Stimulated activated CD8-positive, alpha-beta memory T cell treated with anti-CD3 and anti-CD28 coated beads, Interleukin-4, amount 100 ng/mL, for 48 hours (primary cell): ENCODE measurements around the gene GCNT1.
"Not testable (repeated sequence)": the region's sequence is repeated elsewhere in the genome, so short reads cannot be mapped to it uniquely, and the experiment has no call there.

Source experiments
- DNase-seq: peaks from one replicate; pipeline ENCODE4 v3.0.0-alpha.2; 2020

GCNT1 gene

DNA sequence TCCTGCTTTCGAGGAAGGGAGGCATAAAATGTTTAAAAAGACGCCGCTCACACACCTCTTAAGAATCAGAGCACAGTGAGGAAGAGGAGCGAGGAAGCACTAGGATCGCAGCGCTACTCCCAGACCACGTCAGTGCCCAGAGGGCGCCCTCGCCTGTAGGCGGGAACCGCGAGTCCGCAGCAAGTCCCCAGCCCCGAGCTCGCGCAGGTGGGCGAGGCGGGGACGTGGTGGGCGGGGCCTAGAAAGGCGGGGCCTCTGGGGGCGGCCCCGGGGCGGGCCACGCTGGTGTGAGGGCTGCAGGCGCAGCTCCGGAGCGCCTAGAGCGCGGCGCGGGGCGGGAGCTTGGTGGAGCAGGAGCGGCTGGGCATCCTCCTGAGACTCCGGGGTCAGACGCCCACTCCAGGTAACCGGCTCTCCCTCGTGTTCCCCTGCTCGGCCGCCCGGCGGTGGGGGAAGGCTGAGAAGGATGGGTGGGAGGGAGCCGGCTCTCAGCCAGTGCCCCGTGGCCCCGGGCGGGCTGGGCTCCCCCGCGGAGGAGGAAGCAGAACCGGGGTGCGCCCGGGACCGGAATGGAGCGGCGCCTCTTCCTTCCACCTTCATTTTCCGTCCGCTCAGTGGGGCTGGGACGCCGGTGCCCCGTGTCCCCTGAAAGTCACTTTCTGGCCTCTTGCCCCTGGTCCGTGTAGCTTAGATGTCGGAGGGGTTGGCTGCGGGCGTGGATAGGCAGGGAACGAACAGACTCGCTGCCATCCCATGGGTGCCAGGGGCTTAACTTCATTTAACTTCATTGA is at the start of gene GCNT1:
Gene GCNT1 (plus strand): TSS at position 280 of the 791 bp plus-strand sequence. CDS start 43,200 bp downstream, outside the sequence.
- DNase-seq: peak; percentile 96

DNA sequence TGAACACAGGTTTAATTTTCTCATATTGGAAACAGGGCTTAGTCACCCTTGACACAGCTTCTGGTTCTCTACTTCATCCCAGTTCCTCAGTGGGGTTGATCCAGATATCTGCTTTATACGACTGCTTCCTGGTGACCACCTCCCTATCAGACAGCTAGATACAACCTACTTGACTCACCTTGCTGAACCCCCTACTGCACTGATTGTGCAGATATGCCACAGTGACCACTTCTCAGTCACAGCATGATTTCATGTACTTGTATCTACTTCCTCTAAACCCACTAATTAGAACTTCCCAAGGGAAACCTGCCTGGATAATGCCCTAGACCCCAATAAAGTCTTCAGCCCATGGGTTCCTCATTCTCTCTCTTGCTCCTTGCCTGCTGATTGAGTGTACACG is 46.3 kb upstream of the GCNT1 start:
- no peak for DNase-seq

DNA sequence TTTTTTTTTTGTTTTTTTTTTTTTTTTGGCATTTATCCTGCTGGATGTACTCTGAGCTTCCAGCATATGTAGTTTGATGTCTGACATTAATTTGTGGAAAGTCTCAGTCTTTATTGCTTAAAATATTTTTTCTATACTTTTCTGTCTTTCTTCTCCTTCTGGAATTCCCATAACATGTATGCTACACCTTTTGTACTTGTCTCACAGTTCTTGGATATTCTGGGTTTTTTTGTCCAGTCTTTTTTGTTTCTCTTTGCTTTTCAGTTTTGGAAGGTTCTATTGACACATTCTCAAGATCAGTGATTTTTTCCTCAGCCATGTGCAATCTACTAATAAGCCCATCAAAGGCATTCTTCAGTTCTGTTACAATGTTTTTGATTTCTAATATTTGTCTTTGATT is 45.3 kb upstream of the GCNT1 start:
- no peak for DNase-seq

DNA sequence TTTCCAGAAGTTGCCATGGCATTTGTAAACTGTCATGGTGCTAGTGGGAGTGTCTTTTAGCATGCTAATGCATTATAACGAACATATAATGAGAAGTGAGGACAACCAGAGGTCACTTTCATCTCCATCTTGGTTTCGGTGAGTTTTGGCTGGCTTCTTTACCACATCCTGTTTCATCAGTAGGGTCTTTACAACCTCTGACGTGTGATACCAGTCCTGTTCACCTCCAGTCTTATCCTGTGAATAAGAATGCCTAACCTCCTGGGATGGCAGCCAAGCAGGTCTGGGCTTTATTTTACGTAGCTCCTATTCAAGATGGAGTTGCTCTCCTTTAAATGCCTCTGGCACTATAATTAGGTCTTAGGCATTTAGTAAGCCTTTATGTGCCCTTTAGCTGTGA is 44.3 kb upstream of the GCNT1 start:
- no peak for DNase-seq

DNA sequence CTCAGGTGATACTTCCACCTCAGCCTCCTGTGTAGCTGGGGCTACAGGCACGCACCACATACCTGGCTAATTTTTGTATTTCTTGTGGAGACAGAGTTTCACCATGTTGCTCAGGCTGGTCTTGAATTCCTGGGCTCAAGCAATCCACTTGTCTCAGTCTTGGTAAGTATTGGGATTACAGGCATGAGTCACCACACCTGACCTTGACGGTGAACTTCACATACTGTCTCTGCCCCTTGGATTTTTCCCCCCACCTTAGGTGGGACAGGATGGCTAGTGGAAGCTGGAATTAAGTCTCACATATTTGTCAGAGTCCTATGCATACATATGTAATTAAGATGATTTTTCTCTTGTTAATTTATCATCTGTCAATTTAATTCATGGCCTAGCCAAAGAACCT is 43.8 kb upstream of the GCNT1 start:
- no peak for DNase-seq

DNA sequence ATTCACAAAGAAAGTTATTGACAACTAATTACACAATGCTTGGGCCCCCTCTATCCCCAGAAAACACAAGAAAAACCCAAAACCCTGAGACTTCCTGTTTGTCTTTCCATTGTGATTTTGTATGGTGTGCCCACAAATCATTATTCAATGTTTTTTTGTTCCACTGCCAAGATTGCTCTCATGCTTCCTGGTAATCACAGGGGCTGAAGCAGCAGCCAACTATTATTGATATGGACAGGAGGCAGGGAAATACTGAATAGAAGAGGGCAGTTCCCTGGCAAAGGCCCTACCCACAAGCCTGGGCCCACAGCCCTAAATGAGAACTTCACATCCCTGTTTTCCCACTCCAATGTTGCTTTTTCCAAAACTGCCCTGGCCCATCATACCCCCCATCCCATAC is 43.3 kb upstream of the GCNT1 start:
- DNase-seq: no peak

DNA sequence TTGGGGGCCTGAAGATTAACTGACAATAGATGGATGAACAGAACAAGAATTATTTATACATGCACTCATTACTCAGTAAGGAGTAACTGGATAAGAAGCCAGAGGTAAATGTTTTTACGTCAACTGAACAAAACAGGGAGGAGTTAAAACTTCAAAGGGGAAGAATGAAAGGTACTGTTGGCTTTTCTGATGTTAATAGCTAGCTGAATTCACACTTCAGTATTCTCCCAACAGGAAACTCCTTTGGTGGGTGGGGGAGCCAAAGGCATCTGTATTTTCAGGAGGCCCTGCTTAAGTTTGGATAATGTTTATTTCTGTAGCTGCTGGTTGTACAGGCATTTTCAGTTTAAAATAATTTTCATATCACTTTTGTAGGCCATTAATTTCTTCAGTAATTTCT is 41.6 kb upstream of the GCNT1 start:
- no peak for DNase-seq

DNA sequence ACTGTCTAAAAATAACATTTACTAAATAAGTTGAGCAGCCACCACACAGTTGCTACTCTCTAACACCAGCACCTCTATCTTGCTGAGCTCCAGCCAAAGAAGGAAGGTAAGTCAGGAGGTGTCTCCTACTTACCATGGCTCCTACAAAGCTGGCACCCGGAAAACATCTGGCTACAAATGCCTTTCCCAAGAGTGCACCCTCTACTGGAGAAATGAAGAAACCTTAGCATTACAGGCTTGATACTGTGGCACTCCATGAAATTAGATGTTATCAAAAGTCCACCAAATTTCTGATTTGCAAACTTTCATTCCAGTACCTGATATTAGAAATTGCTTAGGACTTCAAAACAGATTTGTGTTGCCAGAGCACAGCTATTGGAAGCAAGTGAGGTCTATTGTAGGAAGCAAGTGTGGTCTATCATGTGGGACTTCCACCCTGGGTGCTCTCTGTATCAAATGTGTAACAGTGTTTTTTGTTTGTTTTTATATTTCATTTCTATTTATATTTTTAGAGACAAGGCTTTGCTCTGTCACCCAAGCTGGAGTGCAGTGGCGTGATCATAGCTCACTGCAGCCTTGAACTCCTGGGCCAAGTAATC is 39.1 kb upstream of the GCNT1 start:
- DNase-seq: no peak

DNA sequence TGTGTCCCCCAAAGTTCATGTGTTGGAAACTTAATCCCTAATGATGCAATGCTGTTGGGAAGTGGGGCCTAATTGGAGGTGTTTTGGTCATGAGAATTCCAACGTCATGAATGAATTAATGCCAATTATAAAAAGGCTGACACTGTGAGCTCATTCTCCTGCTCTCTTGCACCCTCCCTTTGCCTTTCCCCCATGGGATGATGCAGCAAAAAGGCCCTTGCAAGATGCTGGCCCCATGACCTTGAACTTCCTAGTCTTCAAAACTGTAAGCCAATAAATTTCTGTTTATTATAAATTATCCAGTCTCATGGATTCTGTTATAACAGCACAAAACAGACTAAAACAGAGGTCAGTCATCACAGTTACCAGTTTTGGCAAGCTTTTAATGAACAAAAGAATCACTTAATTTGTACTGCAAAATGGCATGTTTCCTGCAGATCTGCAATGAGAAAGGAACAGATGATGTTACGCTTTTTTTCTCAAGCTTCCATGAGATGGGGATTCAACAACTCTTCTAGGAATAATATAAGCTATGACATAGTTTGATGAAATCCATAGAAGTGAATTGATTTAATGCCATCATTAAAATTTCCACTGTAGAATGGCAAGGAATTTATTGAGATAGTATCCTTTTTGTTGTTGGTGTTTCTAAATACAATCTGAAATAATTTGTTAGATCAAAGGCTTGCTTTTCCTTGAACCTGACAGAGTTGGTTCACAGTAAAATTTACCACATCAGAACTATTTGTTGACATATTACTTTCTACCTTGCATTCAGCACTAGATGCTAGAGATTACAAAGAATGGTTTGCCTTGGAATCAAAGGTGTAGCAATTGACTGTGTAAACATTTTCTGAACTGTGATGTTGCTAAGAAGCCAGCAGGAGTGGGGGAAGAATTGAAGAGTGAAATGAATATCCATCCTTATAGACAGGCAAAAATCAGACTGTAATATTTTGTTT is 35.5 kb upstream of the GCNT1 start:
- no peak for DNase-seq

DNA sequence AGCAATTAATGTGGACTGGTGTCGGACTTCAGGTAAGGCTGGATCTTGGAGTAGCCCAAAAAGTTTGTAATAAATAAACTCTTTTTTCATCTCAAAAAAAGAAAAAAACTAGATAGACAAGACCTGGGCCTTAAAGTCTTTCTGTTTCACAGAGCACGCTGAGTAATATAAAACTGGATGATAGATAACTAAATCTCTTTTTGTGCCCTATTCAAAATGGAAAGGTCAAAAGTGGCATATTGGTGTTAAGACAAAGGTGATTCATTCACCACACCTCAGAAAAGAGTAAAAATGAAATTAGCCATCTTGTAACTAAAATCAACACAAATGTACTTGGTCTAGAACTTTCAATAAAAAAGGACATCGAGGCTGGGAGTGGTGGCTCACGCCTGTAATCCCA is 34.5 kb upstream of the GCNT1 start:
- no peak for DNase-seq

DNA sequence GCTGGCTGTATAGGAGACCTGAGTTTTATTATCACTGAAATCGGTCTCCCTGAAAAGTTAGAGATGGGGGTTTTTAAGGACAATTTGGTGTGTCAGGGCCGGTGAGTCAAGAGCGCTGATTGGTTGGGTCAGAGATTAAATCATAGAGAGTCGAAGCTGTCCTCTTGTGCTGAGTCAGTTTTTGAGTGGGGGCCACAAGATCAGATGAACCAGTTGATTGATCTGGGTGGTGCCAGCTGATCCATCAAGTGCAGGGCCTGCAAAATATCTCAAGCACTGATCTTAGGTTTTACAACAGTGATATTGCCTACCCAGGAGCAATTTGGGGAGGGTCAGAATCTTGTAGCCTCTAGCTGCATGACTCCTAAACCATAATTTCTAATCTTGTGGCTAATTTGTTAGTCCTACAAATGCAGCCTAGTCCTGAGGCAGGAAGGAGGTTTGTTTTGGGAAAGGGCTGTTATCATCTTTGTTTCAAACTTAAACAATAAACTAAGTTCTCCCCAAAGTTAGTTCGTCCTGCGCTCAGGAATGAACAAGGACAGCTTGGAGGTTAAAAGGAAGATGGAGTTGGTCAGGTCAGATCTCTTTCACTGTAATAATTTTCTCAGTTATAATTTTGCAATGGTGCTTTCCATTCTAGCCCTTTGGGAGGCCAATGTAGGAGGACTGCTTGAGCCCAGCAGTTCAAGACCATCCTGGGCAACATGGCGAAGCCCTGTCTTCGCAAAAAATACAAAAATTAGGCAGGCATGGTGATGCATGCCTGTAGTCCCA is 33.1 kb upstream of the GCNT1 start:
- no peak for DNase-seq

DNA sequence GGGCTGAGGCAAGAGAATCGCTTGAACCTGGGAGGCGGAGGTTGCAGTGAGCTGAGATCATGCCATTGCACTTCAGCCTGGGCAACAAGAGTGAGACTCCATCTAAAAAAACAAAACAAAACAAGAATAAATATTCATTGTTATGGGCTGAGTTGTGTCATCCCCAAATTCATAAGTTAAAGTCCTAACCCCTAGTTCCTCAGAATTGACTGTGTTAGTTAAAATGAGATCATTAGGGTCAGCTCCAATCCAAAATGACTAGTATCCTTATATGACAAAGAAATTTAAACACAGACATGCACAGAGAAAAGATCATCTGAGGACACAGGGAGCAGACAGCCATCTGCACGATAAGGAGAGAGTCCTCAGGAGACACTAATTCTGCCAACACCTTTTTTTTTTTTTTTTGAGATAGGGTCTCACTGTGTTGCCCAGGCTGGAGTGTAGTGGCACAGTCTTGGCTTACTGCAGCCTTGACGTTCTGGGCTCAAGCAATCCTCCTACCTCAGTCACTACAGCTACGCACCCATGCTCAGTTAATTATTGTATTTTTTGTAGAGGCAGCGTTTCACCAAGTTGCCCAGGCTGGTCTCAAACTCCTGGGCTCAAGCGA is 32.1 kb upstream of the GCNT1 start:
- no peak for DNase-seq

DNA sequence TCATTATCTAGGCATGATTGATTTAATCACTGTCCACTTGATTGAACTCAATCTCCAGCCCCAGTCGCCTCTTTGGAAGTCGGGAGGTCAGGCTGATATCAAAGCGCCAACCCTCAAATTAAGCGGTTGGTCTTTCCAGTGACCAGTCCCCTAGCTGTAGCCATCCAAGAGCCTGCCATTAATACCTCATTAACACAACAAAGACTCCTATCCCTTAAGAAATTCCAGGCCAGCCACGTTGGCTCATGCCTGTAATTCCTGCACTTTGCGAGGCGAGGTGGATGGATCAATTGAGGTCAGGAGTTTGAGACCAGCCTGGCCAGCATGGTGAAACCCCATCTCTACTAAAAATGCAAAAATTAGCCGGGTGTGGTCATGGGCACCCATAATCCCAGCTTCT is 27.4 kb upstream of the GCNT1 start:
- DNase-seq: no peak

DNA sequence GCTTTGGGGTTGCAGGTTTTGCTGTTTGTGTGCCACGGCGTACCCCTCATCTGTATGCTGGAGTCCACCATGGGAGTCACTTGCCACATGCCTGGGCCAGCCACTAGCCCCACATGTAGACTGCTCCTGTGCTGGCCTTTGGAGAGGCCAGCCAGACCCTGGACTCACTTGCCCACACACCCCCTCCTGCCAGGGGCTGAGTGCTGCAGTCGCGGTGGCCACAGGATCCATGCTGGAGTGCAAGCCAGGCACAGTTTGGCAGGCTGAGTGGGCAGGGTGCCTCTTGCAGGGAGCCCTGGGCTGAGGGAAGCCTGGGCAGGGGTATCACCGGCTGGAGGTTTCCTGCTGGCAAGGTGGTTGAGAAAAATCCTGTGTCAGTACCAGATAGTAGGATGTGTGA is 25.6 kb upstream of the GCNT1 start:
- no peak for DNase-seq

DNA sequence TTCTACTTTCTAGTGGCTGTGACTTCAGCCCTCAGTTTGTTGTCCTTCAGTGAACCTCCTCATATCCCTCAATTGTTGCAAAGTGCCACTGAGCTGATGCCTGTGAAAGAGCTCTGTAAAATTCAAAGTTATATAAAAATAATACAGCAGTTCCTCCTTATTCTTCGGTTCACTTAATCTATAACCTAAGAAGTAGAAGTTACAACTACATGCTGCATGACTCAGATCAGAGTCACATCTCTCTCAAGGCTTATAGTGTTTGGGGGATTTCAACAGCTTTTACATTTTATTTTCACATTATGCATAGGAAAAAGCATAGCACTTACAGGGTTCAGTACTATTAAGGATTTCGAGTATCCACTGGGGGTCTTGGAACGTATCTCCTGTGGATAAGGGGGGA is 25.1 kb upstream of the GCNT1 start:
- no peak for DNase-seq

DNA sequence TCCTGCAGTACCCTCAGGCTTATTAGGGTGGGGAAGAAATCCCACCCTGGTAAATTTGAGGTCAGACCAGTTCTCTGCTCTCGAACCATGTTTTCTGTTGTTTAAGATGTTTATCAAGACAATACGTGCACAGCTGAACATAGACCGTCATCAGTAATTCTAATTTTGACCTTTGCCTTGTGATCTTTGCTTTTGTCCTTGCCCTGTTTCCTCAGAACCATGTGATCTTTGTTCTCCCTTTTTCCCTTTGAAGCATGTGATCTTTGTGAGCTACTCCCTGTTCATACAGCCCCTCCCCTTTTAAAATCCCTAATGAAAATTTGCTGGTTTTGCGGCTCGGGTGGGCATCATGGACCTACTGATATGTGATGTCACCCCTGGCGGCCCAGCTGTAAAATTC is 24.1 kb upstream of the GCNT1 start:
- not testable (repeated sequence) for DNase-seq

DNA sequence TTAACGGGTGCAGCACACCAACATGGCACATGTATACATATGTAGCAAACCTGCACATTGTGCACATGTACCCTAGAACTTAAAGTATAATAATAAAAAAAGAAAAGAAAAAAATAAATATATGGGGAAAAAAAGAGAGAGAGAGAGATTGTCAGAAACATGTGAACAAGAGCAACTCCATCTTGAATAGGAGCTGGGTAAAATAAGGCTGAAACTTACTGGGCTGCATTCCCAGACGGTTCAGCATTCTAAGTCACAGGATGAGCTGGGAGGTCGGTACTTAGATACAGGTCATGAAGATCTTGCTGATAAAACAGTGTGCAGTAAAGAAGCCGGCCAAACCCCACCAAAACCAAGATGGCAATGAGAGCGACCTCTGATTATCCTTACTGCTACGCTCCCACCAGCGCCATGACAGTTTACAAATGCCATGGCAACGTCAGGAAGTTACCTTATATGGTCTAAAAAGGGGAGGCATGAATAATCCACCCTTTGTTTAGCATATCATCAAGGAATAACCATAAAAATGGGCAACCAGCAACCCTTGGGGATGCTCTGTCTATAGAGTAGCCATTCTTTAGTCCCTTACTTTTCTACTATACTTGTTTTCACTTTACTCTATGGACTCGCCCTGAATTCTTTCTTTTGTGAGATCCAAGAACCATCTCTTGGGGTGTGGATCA is 21.8 kb upstream of the GCNT1 start:
- DNase-seq: not testable (repeated sequence)

DNA sequence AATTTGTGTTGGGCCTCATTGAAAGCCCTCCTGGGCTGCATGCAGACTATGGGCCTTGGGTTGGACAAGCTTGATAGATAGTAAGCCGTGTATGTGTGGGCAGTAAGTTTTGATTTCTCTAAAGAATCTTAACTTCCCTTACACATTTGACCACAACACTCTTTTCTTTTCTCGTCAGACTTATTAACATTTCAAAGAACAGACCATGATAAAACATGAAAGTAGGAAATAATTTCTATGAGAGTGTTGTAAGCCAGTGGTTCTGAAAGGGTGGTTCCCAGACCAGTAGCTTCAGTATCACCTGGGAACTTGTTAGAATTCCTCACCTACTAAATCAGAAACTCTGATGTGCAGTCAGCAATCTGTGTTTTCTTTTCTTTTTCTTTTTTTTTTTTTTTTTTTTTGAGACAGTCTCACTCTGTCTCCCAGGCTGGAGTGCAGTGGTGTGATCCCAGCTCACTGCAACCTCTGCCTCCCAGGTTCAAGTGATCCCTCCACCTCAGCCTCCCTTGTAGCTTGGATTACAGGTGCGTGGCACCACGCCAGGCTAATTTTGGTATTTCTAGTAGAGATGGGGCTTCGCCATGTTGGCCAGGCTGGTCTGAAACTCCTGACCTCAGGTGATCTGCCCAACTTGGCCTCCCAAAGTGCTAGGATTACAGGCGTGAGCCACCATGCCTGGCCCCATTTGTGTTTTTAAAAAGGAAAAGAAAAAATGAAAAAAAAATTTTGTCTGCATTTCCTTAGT is 20.0 kb upstream of the GCNT1 start:
- DNase-seq: peak; percentile 43

DNA sequence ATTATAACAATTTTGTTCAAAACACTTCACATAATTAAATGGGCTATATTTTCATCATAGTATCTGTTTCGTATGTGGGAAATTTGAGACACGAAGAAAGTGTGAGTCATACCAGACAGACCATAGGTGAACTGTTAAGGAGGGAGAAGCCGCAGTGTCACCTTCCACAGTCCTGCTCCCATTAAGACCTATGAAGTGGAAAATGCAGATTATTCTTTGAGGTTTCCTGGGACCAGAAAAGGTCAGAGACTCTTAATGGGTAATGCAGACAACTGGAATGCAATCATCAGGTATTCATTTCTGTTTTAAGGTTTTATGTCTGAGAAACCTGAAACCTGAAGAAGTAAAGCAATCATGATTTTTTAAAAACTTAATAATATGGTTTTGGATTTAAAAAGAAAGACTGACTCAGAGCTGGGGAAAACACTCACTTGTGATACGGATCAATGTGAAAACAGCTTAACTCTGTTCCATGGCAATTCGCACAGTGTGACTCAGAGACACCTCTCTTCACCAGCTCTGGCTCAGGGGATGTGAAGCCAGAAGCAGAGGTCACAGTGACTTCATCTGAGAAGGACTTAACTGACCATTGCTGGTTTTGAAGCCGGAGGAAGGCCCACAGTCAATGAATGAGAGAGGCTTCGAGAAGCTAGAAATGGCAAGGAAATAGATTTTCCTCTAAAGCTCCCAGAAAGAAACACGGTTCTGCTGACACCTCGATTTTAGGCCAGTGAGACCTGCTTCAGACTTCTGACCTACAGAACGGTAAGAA is 17.2 kb upstream of the GCNT1 start:
- DNase-seq: peak; percentile 65

DNA sequence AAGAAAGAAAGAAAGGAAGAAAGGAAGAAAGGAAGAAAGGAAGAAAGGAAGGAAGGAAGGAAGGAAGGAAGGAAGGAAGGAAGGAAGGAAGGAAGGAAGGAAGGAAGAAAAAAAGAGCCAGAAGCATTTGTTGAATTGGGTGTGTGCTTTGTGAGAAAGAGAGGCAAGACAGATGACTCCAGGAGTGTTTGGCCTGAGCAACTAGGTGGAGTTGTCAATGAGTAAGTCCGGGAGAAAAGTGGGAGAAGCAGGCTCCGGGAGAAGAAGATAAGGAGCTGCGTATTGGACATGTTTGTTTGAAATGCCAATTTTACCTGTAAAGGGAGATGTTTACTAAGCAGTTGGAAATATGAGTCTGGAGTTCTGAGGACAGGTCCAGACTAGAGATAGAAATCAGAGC is 15.1 kb upstream of the GCNT1 start:
- DNase-seq: no peak
